ENCODE results near the gene MRTFB. TPM values are rescaled to one million over a fixed set of nuclear protein-coding genes. Genes with fewer than 3 reads are reported as not detected.
"Not testable (repeated sequence)": the region's sequence is repeated elsewhere in the genome, so short reads cannot be mapped to it uniquely, and the experiment has no call there.

MRTFB gene
- total RNA-seq, 3 donors from 2014 or later, result 8.6 to 11.0 (median 8.9) TPM

DNA sequence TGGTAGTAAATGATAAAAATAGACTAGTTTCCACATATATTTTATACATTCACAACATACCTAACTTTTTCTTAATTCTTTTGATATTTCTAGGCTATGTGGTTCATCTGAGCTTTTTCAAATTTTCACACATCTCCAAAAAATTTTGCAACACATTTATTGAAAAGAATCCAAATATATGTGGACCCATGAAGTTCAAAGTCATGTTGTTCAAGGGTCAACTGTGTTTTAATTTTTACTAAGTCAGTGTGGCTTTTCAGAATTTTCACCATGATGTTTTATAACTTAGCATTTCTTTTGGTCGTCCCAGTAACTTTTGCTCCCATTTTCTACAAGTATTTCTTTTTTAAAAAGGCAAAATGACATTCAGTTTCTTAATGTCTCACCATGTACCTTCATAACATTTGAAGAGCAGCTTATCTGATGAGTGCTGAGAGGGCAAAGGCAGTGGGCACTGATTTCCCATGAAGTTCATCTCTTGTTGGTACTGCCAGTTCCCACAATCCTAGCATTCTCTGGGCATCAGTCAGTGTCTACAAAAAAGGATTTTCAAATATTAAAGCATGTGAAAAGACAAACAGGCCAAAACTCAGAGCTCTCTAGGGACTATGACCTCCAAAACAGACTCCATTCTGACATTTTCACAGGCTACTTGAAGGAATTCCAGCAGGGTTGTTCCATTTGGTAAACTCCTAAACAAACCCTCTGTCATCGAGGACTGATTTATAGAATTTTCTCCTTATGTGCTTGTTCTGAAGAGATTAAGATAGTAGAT is 80.3 kb downstream of the MRTFB start:
- ATAC-seq (no peak), DNase-seq (no peak)
- Mint-ChIP-seq H3K9me3 (no peaks in the 10 kb centered on the region), H3K4me3 (no peak overlapping the region), H3K36me3 (ENCODE audit: insufficient read depth) (peaks cover 15% of the 10 kb centered on the region), H3K4me1 (ENCODE audit: low read depth) (no peaks in the 10 kb centered on the region), H3K27me3 (ENCODE audit: low read depth) (no peaks in the 10 kb centered on the region)

- ATAC-seq (no peak), DNase-seq (no peak)
- no peaks in the 10 kb centered on the region for H3K4me1 Mint-ChIP-seq (ENCODE audit: low read depth)
- no peak overlapping the region for H3K4me3 Mint-ChIP-seq
- no peaks in the 10 kb centered on the region for H3K27me3 Mint-ChIP-seq (ENCODE audit: low read depth)
- no peaks in the 10 kb centered on the region for H3K9me3 Mint-ChIP-seq
- peaks cover 1% of the 10 kb centered on the region for H3K36me3 Mint-ChIP-seq (ENCODE audit: insufficient read depth)
Observed at GRCh38 chr16:14155572-14156190, 84.6 kb downstream of the MRTFB start.

- no peak for ATAC-seq
- Mint-ChIP-seq H3K4me3 (no peak overlapping the region), H3K4me1 (ENCODE audit: low read depth) (peaks cover 7% of the 10 kb centered on the region), H3K9me3 (no peaks in the 10 kb centered on the region), H3K27me3 (ENCODE audit: low read depth) (no peaks in the 10 kb centered on the region), H3K36me3 (ENCODE audit: insufficient read depth) (peaks cover 3% of the 10 kb centered on the region)
- no peak for DNase-seq
Observed at GRCh38 chr16:14164916-14165662, 94.0 kb downstream of the MRTFB start.

GRCh38 chr16:14168146-14168545 is 97.0 kb downstream of the MRTFB start:
- Mint-ChIP-seq H3K9me3 (peaks cover 11% of the 10 kb centered on the region), H3K27me3 (ENCODE audit: low read depth) (no peaks in the 10 kb centered on the region), H3K4me3 (no peak overlapping the region), H3K4me1 (ENCODE audit: low read depth) (peaks cover 7% of the 10 kb centered on the region), H3K36me3 (ENCODE audit: insufficient read depth) (peaks cover 15% of the 10 kb centered on the region)
- DNase-seq, result no peak
- ATAC-seq, result peak in 1 of 2 donors; percentile 21

DNA sequence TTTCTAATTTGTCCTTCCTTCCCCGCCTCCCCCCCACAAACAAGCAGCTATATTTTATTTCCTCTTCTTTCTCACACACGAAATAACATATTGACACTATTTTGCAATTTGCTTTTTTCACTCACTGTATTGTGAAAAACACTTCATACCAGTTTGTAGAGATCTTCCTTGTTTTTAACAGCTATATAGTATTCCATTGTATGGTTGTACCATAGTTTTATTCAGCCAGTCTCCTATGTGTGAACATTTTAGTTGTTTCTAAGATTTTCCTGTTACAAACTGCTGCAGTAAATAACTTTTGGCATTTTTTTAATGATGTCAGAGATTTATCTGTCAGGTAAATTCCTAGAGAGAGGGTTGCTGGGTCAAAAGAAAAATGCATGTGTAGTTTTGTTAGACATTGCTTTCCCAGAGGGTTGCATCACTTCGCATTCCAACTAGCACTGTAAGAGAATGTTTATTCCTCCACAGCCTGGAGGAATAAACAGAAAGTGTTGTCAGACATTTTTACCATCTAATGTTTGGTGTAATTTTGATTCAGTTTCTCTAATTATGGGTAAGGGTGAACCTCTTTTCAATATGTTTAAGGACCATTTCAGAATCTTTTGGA is 101.2 kb downstream of the MRTFB start:
- DNase-seq (no peak), ATAC-seq (no peak)
- H3K27me3 Mint-ChIP-seq (ENCODE audit: low read depth), result no peaks in the 10 kb centered on the region
- H3K36me3 Mint-ChIP-seq (ENCODE audit: insufficient read depth), result peaks cover 25% of the 10 kb centered on the region
- no peak overlapping the region for H3K4me3 Mint-ChIP-seq
- peaks cover 11% of the 10 kb centered on the region for H3K9me3 Mint-ChIP-seq
- H3K4me1 Mint-ChIP-seq (ENCODE audit: low read depth), result peaks cover 2% of the 10 kb centered on the region

- ATAC-seq, result no peak
- Mint-ChIP-seq H3K36me3 (ENCODE audit: insufficient read depth) (peaks cover 22% of the 10 kb centered on the region), H3K9me3 (peaks cover 11% of the 10 kb centered on the region), H3K27me3 (ENCODE audit: low read depth) (no peaks in the 10 kb centered on the region), H3K4me1 (ENCODE audit: low read depth) (no peaks in the 10 kb centered on the region), H3K4me3 (no peak overlapping the region)
- DNase-seq, result no peak
Observed at GRCh38 chr16:14175086-14175485, 104.0 kb downstream of the MRTFB start.

DNA sequence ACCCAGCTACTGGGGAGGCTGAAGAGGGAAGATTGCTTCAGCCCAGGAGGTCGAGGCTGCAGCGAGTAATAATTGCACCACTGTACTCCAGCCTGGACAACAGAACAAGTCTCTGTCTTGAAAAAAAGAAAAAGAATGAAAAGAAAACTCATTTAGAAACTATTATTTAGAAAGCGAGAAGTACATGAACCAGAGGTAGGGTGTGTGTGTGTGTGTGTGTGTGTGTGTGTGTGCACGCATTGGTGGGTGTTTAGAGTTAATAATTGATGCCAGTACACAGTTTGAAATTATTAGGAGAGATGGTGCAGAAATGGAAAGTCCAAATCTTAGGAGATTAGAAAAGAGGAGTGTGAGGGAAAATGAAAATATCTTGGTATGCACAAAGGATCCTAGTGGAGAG is 106.6 kb downstream of the MRTFB start:
- Mint-ChIP-seq H3K27me3 (ENCODE audit: low read depth) (no peaks in the 10 kb centered on the region), H3K4me3 (no peak overlapping the region), H3K4me1 (ENCODE audit: low read depth) (no peaks in the 10 kb centered on the region), H3K36me3 (ENCODE audit: insufficient read depth) (peaks cover 12% of the 10 kb centered on the region), H3K9me3 (peaks cover 3% of the 10 kb centered on the region)
- ATAC-seq (no peak), DNase-seq (no peak)

- H3K4me3 Mint-ChIP-seq, result no peak overlapping the region
- ATAC-seq (no peak), DNase-seq (no peak)
- H3K4me1 Mint-ChIP-seq (ENCODE audit: low read depth), result no peaks in the 10 kb centered on the region
- H3K36me3 Mint-ChIP-seq (ENCODE audit: insufficient read depth), result peaks cover 8% of the 10 kb centered on the region
- H3K27me3 Mint-ChIP-seq (ENCODE audit: low read depth), result no peaks in the 10 kb centered on the region
- no peaks in the 10 kb centered on the region for H3K9me3 Mint-ChIP-seq
Observed at GRCh38 chr16:14179116-14179515, 108.0 kb downstream of the MRTFB start.

- ATAC-seq (peak in 1 of 2 donors; percentile 30), DNase-seq (no peak)
- Mint-ChIP-seq H3K27me3 (ENCODE audit: low read depth) (no peaks in the 10 kb centered on the region), H3K9me3 (no peaks in the 10 kb centered on the region), H3K4me1 (ENCODE audit: low read depth) (no peaks in the 10 kb centered on the region), H3K36me3 (ENCODE audit: insufficient read depth) (peaks cover 3% of the 10 kb centered on the region), H3K4me3 (no peak overlapping the region)
Observed at GRCh38 chr16:14180481-14180944, 109.4 kb downstream of the MRTFB start.

DNA sequence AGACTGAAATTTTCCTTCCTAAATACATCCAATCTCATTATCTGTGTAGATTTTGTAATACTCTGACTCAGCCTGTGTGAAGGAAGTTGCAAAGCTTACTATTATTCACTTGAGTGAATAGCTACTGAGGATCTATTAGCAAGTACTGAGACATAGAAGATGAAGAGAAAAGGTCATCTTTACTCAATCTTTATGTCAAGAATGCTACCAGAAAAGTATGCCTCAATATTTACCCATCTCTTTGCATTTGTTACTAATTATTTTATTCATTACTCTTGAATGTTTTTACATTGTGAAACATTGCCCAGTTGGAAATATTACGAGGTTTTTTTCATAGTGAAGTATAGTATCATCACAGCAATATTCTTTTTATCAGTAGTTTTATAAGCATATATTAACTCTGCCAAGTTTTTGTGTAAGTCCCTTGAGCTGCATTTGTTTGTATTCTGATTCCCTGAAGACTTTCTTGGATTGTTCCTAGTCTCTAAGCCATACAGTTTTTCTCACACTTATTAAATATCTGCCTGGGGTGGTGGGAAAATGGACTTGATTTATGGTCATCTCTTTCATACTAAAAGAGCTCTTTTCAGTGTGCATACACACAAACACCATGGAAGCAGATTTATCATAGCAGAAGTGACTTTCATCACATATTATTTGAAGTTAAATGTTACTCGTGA is 110.4 kb downstream of the MRTFB start:
- H3K36me3 Mint-ChIP-seq (ENCODE audit: insufficient read depth), result peaks cover 3% of the 10 kb centered on the region
- no peaks in the 10 kb centered on the region for H3K9me3 Mint-ChIP-seq
- no peak for DNase-seq
- peaks cover 4% of the 10 kb centered on the region for H3K4me1 Mint-ChIP-seq (ENCODE audit: low read depth)
- ATAC-seq, result no peak
- no peak overlapping the region for H3K4me3 Mint-ChIP-seq
- no peaks in the 10 kb centered on the region for H3K27me3 Mint-ChIP-seq (ENCODE audit: low read depth)

- no peaks in the 10 kb centered on the region for H3K9me3 Mint-ChIP-seq
- peaks cover 6% of the 10 kb centered on the region for H3K4me1 Mint-ChIP-seq (ENCODE audit: low read depth)
- no peaks in the 10 kb centered on the region for H3K36me3 Mint-ChIP-seq (ENCODE audit: insufficient read depth)
- H3K27me3 Mint-ChIP-seq (ENCODE audit: low read depth), result no peaks in the 10 kb centered on the region
- DNase-seq (no peak), ATAC-seq (no peak)
- H3K4me3 Mint-ChIP-seq, result no peak overlapping the region
Observed at GRCh38 chr16:14182999-14183398, 111.9 kb downstream of the MRTFB start.

DNA sequence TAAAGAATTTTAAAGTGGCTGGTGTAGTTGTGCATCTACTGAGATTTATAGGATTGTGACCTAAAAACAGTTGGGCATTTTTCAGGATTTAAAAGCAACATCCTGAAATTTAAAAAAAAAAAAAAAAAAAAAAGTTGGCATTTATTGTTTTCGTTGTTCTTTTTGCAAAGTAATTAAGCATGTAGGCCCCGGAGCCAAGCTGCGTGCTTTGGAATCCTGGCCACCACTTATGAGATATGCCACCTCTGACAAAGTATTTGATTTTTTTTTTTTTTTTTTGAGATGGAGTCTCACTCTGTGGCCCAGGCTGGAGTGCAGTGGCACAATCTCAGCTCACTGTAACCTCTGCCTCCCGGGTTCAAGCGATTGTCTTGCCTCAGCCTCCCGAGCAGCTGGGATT is 112.8 kb downstream of the MRTFB start:
- not testable (repeated sequence) for H3K9me3 Mint-ChIP-seq; H3K4me1 Mint-ChIP-seq (ENCODE audit: low read depth); ATAC-seq; H3K4me3 Mint-ChIP-seq; DNase-seq; H3K36me3 Mint-ChIP-seq (ENCODE audit: insufficient read depth); H3K27me3 Mint-ChIP-seq (ENCODE audit: low read depth)

- no peaks in the 10 kb centered on the region for H3K9me3 Mint-ChIP-seq
- no peaks in the 10 kb centered on the region for H3K27me3 Mint-ChIP-seq (ENCODE audit: low read depth)
- ATAC-seq, result peak; percentile 62 to 78
- H3K4me1 Mint-ChIP-seq (ENCODE audit: low read depth), result peaks cover 8% of the 10 kb centered on the region
- no peak overlapping the region for H3K4me3 Mint-ChIP-seq
- H3K36me3 Mint-ChIP-seq (ENCODE audit: insufficient read depth), result no peaks in the 10 kb centered on the region
- DNase-seq, result no peak
Observed at GRCh38 chr16:14186007-14186794, 115.1 kb downstream of the MRTFB start.

Data from activated T-cell treated with anti-CD3 and anti-CD28 coated beads, Interleukin-2, amount 50 U/mL, for 4 hours (primary cell).